ENCODE data around the gene UGT1A7. TPM values are rescaled to one million over a fixed set of nuclear protein-coding genes. Genes with fewer than 3 reads are reported as not detected.
"Not testable (repeated sequence)": the region's sequence is repeated elsewhere in the genome, so short reads cannot be mapped to it uniquely, and the experiment has no call there.

The UGT1A7 gene
- total RNA-seq, 1 experiment from 2014 or later: 0.18 TPM

GRCh38 chr2:233740870-233741269 lies 59.2 kb downstream of the UGT1A7 start:
- POLR2A ChIA-PET: no interaction called here
- no peaks in the 10 kb centered on the region for H3K27me3 Mint-ChIP-seq (ENCODE audit: insufficient read depth, unreplicated experiment)
- H3K36me3 Mint-ChIP-seq (ENCODE audit: insufficient read depth, unreplicated experiment): peaks cover 19% of the 10 kb centered on the region
- no peaks in the 10 kb centered on the region for H3K36me3 ChIP-seq (ENCODE audit: control insufficient read depth, insufficient read depth, low read length)
- no peak for TF ChIP-seq CTCF (IDR thresholded peaks at IDR 0.05; ENCODE audit: insufficient read depth in 1 of 2, low read depth in 1 of 2, low read length in 1 of 2, severe bottlenecking in 1 of 2, unreplicated experiment in 1 of 2)
- H3K27me3 ChIP-seq (replicated peaks; ENCODE audit: control insufficient read depth, insufficient read depth, low read length): no peaks in the 10 kb centered on the region
- H3K4me1 ChIP-seq: no peaks in the 10 kb centered on the region
- intact Hi-C loops (cut with micrococcal nuclease; ENCODE audit: unreplicated experiment): no loop called here
- CTCF ChIA-PET: no interaction called here
- no peak overlapping the region for H3K4me3 ChIP-seq (ENCODE audit: low read depth, low read length)
- H3K27ac Mint-ChIP-seq (ENCODE audit: unreplicated experiment): no peak overlapping the region
- no TSS peak for BruUV-seq (replicated peaks)
- DNase-seq: no peak
- H3K4me1 Mint-ChIP-seq (ENCODE audit: low read depth, unreplicated experiment): peaks cover 20% of the 10 kb centered on the region
- no peaks in the 10 kb centered on the region for H3K9me3 ChIP-seq
- H3K9me3 Mint-ChIP-seq (ENCODE audit: unreplicated experiment): peaks cover 15% of the 10 kb centered on the region
- no peak overlapping the region for H3K4me3 Mint-ChIP-seq (ENCODE audit: unreplicated experiment)

- no TSS peak for BruUV-seq (replicated peaks)
- H3K9me3 ChIP-seq: no peaks in the 10 kb centered on the region
- CTCF ChIA-PET: no interaction called here
Measured at GRCh38 chr2:233743464-233744259, 62.0 kb downstream of the UGT1A7 start.

GRCh38 chr2:233745073-233745755 lies 63.5 kb downstream of the UGT1A7 start:
- no peak for DNase-seq
- TF ChIP-seq CTCF (IDR thresholded peaks at IDR 0.05; ENCODE audit: insufficient read depth in 1 of 2, low read depth in 1 of 2, low read length in 1 of 2, severe bottlenecking in 1 of 2, unreplicated experiment in 1 of 2): no peak
- Mint-ChIP-seq H3K4me3 (ENCODE audit: unreplicated experiment) (no peak overlapping the region), H3K27me3 (ENCODE audit: insufficient read depth, unreplicated experiment) (no peaks in the 10 kb centered on the region), H3K36me3 (ENCODE audit: insufficient read depth, unreplicated experiment) (peaks cover 15% of the 10 kb centered on the region), H3K9me3 (ENCODE audit: unreplicated experiment) (peaks cover 29% of the 10 kb centered on the region), H3K27ac (ENCODE audit: unreplicated experiment) (no peak overlapping the region), H3K4me1 (ENCODE audit: low read depth, unreplicated experiment) (peaks cover 12% of the 10 kb centered on the region)
- Histone ChIP-seq H3K27me3 (replicated peaks; ENCODE audit: control insufficient read depth, insufficient read depth, low read length) (no peaks in the 10 kb centered on the region), H3K36me3 (ENCODE audit: control insufficient read depth, insufficient read depth, low read length) (no peaks in the 10 kb centered on the region), H3K4me3 (ENCODE audit: low read depth, low read length) (no peak overlapping the region), H3K9me3 (no peaks in the 10 kb centered on the region), H3K4me1 (peaks cover 9% of the 10 kb centered on the region)
- ChIA-PET CTCF (no interaction called here), POLR2A (no interaction called here)
- no TSS peak for BruUV-seq (replicated peaks)
- intact Hi-C loops (cut with micrococcal nuclease; ENCODE audit: unreplicated experiment): no loop called here

More at GRCh38 chr2:233743464-233744259, 62.0 kb downstream of the UGT1A7 start:
- Mint-ChIP-seq H3K27ac (ENCODE audit: unreplicated experiment) (no peak overlapping the region), H3K36me3 (ENCODE audit: insufficient read depth, unreplicated experiment) (peaks cover 19% of the 10 kb centered on the region), H3K4me1 (ENCODE audit: low read depth, unreplicated experiment) (peaks cover 13% of the 10 kb centered on the region), H3K9me3 (ENCODE audit: unreplicated experiment) (peaks cover 17% of the 10 kb centered on the region), H3K27me3 (ENCODE audit: insufficient read depth, unreplicated experiment) (no peaks in the 10 kb centered on the region), H3K4me3 (ENCODE audit: unreplicated experiment) (no peak overlapping the region)
- H3K4me3 ChIP-seq (ENCODE audit: low read depth, low read length): no peak overlapping the region
- H3K36me3 ChIP-seq (ENCODE audit: control insufficient read depth, insufficient read depth, low read length): no peaks in the 10 kb centered on the region
- no peak for TF ChIP-seq CTCF (IDR thresholded peaks at IDR 0.05; ENCODE audit: insufficient read depth in 1 of 2, low read depth in 1 of 2, low read length in 1 of 2, severe bottlenecking in 1 of 2, unreplicated experiment in 1 of 2)
- H3K27me3 ChIP-seq (replicated peaks; ENCODE audit: control insufficient read depth, insufficient read depth, low read length): no peaks in the 10 kb centered on the region
- peaks cover 9% of the 10 kb centered on the region for H3K4me1 ChIP-seq
- DNase-seq: no peak
- POLR2A ChIA-PET: no interaction called here
- intact Hi-C loops (cut with micrococcal nuclease; ENCODE audit: unreplicated experiment): no loop called here

DNA sequence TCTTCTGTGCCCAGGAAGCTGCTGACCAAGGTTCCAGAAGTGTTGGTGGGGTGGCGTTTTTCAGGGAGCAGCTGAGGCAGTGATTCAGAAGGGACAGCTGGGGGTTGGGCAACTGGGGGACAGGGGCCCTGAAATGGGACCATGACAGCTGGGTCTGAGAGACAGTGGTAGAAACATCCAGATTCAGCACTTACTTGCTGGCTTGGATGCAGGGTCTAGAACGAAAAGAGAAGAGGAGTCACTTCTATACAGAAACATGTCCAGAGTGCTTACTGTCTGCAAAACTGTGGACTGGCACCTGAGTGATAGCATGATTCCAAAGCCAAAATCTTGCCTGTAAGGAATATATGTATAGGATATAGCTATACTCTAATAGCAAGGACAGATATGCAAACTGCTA lies 64.1 kb downstream of the UGT1A7 start:
- H3K27ac Mint-ChIP-seq (ENCODE audit: unreplicated experiment); H3K4me3 Mint-ChIP-seq (ENCODE audit: unreplicated experiment); POLR2A ChIA-PET; H3K27me3 ChIP-seq (replicated peaks; ENCODE audit: control insufficient read depth, insufficient read depth, low read length); H3K4me3 ChIP-seq (ENCODE audit: low read depth, low read length); H3K27me3 Mint-ChIP-seq (ENCODE audit: insufficient read depth, unreplicated experiment); H3K4me1 ChIP-seq; H3K36me3 ChIP-seq (ENCODE audit: control insufficient read depth, insufficient read depth, low read length); H3K9me3 ChIP-seq; BruUV-seq (replicated peaks); DNase-seq; CTCF ChIA-PET; intact Hi-C loops (cut with micrococcal nuclease; ENCODE audit: unreplicated experiment): not testable (repeated sequence)
- peaks cover 32% of the 10 kb centered on the region for H3K9me3 Mint-ChIP-seq (ENCODE audit: unreplicated experiment)
- peaks cover 12% of the 10 kb centered on the region for H3K36me3 Mint-ChIP-seq (ENCODE audit: insufficient read depth, unreplicated experiment)
- peaks cover 12% of the 10 kb centered on the region for H3K4me1 Mint-ChIP-seq (ENCODE audit: low read depth, unreplicated experiment)
